Stimulated activated CD8-positive, alpha-beta memory T cell treated with anti-CD3 and anti-CD28 coated beads, Interleukin-7, amount 100 ng/mL, for 4 hours (primary cell): ENCODE data around the gene SNX30.

Source experiments
- DNase-seq, 2 donors: peaks; one replicate each; pipeline ENCODE4 v3.0.0-alpha.2; 2020; ENCODE audit warnings: low read depth in 2 of 2

The SNX30 gene

DNA sequence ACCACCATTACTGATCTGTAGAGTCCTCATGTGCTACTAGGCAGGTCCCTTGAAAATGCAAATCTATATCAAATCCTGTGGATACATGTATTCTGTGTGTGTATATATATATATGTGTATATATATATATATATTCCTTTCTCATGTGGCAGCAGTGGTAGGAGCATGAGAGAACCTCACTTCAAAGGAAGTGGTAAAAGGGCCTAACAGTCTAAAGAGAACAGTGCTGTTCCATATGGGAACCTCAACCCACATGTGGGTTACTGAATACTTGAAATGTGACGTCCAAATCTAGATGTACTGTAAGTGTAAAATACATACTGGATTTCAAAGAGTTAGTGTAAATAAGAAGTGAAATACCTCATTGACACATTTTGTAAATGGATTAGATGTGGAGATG, 134.8 kb downstream of the SNX30 start:
- DNase-seq: no peak

DNA sequence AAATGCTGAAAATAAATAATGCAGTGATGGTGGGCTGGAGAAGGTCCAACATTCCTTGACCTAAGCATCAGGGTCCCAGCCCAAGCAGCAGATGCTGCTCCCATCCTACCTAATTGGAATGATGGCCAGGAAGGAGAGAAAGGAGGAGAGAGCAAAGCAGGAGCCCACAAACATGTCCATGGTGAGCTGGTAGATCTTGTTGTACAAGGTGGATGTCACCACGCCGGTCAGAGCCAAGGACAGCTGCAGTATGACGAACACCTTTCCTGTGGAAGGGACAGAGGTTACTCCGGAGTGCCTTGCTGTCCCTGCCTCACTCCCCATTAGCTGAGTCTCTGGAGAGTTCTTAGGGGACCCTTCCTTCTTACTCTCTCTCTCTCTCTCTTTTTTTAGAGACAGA, 135.8 kb downstream of the SNX30 start:
- no peak for DNase-seq

DNA sequence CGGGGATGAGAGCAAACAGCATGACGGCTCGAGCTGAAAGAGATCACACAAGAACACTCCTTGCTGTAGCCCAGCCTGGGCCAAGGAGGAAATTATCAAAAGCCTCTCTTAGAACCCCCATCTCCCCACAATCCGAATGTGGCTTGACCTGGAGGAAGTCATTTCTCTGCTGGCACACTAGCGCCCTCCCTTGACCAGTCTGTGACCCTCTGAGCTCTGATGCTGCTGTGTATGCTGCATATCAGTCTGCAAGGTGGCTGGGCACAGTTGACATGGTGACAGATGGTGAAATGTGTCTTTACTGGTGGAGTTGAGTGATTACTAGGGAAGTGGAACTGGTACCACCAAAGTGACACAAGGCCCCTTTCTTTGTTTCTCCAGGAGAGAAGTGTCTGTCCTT, 136.8 kb downstream of the SNX30 start:
- DNase-seq: no peak

DNA sequence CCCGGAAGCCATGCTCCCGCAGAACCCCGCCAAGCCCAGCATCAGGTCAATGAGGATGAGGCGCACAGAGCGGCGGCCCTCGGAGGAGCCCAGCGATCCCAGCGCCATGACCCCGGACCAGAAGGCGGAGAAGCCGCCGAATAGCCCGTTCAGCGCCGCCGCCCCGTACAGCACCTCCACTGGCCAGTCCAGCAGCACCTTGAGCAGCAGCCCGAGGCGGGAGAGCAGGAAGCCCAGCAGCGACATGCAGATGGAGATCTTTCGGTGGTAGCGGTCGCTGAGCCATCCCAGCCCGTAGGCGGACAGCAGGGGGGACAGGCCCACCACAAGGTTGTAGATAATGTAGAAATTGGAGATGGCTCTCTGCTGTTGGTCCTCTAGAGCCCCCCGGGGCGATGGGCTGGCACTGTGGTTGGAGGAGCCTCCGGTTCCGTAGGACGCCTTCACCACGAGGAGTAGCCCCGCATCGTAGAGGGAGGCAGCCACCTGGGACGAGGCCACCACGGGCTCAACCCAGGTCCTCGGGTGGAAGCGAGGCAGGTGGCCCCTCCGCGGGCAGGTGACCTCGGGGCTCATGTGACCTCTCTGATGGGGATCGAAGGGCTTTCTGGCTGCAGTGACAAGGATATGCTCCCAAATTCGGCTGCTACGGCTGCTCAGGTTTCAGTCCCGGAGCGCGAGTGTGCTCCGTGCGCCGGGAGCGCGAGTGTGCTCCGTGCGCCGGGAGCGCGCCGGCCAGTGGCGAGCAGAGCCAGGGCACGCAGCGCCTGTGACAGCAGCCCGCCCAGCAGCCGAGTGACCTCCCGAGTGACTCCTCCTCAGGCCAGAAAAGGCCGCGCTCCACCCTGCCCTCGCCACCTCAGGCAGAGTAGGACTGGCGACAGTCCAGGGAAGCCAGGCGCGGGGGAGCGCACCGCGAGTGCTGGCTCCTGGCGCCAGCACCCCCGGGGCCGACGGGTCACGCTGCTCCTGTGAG, 139.8 kb downstream of the SNX30 start, which contains the start of gene SLC46A2:
Gene SLC46A2 (minus strand): TSS at position 771 of the 976 bp plus-strand sequence. CDS start 195 bp downstream, at position 576.
- DNase-seq: no peak

DNA sequence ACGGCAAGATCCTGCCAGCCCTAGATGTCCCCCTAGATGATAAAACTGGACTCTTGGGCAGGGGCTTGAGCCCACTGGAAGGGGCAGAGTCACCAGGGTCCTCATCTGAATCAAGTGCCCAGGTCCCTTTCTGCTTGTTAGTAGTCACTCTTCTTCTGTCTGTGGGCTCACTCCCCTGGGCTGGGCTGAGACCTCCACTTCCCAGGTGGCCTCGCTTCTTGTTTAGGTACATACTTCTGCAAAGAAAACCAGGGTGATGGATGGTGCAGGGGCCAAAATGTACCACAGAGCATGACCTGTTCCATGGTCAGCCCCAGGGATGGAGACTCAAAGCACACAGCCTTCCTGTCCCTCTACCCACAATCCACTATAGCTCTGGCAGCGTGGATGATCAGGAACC, 141.0 kb downstream of the SNX30 start:
- no peak for DNase-seq

DNA sequence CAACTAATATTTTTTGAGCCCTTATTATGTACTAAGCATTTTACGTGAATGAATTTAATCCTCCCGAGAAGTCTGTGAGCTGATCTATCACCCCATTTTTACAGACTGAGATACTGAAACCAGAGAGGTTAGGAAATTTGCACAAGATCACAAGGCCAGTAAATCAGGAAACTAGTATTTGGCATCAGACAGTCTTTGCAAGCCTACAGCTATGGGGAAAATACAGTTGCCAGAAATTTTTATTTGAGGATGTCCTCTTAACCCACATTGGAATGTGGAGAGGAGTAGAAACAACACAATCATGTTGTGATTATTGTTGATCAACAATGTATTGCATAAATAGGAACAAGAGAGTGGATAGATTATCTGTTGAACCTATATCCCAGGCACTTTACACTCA, 142.4 kb downstream of the SNX30 start:
- DNase-seq: no peak

DNA sequence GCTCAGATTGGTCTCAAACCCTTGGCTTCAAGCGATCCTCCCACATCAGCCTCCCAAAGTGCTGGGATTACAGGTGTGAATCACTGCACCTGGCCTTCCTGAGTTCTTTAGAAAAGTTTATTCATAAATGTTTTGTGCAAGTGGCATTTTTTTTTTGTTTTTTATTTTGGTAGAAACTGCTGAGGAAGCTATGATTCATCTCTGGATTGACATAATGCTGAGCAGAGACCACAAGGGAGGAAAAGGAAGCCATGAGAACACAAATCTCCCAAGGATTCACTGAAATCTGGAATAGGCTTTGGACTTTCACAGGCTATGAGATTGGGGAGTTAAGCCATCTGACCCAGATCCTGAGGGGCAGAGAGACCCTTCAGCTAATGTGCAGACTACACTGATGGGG, 143.5 kb downstream of the SNX30 start:
- DNase-seq: no peak

DNA sequence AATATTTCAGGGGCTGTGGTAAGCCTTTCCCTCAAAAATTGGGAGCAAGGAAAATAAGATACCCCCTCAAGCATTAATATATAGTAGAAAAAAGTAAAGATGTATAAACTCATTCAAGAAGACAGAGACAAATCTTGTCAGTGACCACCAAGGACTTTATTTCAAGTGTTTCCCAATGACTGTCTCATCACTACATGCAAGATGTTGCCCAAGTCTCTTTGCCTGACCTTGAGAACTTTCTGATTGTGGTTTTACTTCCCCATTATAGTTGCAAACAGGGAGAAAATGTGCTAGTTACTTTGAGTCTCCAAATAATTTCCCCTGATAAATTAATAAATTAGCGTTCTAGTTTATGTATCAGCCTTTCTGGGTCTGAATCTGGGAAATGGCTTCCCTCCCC, 144.1 kb downstream of the SNX30 start:
- no peak for DNase-seq

DNA sequence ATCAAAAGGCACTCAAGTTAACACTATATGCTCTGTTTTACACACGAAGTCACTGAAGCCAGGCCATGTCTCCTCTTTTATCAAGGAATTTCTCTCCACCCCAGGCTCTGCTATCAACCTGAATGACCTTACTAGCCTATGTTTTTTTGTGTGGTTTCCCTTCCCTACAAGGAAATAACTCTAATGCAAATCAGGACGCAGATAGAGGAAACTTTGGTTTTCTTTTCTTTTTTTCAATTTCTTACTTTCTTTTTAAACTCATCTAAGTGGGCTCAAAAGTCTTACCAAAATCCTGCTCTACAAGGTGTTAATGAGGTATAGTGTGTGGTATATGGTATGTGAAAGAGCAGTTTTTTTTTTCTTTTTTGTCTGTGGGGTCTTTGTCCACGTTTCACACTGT, 145.6 kb downstream of the SNX30 start:
- no peak for DNase-seq

DNA sequence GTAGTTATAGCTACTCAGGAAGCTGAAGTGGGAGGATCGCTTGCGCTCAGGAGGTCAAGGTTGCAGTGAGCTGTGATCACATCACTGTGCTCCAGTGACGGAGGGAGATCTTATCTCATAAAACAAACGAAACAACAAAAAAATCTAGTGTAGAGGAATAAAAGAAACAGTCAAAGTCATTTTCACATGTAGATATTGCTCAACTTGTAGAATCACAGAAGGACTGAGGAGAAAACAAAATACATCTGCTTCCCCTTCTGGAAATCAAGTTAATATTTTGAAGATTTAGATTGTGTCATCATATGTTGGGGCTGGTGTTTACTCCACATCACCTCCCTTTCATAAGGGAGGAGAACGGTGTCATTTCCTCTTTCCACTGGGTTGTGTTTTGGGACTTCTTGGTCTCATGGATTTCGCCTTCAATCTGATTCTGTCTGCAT, 148.3 kb downstream of the SNX30 start:
- no peak for DNase-seq

DNA sequence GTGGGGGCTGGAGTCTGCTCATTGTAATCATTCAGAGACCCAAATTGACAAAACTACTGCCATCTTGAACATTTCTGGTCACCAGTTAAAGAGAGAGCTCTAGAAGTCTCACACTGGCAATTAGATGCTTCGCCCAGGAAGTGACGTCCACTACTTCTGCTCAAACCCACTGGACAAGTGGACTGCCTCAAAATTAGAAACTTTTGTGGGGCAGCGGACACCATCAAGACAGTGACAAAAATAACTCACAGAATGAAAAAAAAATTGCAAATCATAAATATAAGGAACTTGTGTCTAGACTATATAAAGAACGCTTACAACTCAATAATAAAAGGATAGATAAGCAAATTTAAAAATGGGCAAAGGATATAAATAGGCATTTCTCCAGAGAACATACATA, 149.9 kb downstream of the SNX30 start:
- DNase-seq: no peak

DNA sequence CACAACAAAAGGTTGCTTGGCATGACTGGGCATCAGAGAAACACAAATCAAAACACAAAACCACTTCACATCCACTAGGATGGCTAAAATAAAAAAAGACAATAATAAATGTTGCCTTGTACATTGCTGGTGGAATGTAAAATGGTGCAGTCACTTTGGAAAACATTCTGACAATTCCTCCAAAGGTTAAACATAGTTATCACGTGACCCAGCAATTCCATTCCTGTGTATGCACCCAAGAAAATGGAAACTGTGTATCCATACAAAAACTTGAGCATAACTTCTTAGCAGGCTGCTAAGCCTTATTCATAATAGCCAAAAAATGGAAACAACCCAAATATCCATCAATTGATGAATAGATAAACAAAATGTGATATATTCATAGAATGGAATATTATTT, 150.3 kb downstream of the SNX30 start:
- no peak for DNase-seq

DNA sequence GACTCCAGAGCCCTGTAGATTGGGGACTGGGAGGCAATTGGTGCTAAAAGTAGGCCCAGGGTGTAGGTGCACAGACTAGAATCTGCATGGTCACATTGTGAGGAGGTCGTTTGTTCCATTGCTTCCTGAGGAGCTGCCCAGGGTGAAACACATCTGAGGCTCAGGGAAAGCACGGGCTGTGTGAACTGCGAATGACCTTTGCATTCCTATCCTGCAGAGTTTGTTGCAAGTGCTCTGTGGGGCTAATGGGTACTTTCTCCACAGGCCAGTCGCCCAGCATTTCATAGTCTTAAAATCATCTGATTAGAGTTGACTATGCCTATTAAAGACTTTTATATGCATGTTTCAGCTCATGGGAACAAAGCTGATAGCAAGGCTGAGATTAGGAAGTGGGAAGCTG, 154.5 kb downstream of the SNX30 start:
- DNase-seq: no peak

DNA sequence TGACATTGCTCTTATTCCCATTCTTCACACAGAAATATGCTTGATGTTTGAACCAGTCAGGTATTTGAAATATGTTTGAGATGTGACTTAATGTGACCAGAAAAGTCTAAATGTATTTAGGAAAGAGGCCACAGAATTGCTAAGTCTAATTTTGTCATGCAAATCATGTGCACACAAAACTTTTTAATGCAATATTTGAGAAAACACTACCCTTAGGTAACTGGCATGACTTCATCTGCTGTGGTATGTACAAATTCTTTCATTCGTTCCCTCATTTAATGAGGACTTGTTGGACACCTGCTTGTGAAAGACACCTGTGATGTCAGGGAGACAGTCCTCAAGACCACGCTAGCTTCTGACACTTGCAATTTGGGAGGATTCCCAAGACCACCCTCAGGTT, 161.2 kb downstream of the SNX30 start:
- DNase-seq: no peak

DNA sequence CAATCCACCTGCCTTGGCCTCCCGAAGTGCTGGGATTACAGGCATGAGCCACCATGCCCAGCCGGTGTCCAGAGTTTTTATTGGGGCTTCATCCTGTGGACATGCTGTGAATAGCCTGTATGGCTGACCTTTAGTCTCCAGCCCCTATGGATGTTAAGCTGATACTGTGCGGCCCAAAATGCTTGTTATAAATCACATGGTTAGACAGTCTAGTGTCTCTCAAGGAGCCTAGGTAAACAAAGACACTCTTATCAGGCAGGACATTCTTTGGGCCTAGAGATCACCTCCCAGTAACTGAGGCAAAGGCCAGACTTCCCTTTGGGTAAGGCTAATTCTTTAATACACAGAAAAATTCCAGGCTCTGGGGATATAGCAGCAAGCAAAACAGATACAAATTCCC, 162.1 kb downstream of the SNX30 start:
- DNase-seq: no peak

DNA sequence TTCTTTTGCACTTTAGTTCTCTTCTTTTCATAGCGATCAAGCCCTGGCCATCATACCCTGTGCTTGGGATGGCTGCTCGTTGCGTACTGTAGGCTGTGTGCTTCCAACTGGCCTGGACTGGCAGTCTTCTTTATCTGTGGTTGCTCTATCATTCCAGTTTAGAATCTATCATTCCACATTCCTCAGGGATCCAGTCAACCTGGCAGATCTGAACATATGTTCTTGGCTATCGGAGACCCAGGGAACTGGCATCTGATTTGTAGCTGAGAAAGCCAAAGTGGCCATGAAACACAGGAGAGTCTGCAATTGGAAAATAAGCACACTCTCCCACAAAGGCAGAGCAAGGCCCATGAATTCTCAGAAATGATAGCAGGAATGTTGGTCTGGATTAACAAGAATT, 162.8 kb downstream of the SNX30 start:
- no peak for DNase-seq

DNA sequence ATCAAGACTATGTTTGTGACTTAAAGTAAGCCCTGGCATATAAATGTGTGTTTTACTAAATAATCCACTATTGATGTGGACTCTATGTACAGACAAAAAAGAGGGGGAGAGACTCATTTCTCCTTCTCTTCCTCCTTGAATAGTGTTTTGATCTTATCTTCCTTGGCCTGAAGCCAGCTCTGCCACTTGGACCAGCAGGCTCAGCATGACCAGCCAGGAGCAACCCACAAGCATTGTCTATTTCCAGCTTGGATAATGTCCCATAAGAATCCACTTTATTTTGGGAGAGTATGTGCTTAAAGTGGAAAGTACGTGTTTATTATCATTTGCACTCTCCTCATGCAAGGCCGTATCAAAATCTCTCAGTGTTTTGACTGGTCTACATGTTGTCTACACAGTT, 164.0 kb downstream of the SNX30 start:
- DNase-seq: no peak

DNA sequence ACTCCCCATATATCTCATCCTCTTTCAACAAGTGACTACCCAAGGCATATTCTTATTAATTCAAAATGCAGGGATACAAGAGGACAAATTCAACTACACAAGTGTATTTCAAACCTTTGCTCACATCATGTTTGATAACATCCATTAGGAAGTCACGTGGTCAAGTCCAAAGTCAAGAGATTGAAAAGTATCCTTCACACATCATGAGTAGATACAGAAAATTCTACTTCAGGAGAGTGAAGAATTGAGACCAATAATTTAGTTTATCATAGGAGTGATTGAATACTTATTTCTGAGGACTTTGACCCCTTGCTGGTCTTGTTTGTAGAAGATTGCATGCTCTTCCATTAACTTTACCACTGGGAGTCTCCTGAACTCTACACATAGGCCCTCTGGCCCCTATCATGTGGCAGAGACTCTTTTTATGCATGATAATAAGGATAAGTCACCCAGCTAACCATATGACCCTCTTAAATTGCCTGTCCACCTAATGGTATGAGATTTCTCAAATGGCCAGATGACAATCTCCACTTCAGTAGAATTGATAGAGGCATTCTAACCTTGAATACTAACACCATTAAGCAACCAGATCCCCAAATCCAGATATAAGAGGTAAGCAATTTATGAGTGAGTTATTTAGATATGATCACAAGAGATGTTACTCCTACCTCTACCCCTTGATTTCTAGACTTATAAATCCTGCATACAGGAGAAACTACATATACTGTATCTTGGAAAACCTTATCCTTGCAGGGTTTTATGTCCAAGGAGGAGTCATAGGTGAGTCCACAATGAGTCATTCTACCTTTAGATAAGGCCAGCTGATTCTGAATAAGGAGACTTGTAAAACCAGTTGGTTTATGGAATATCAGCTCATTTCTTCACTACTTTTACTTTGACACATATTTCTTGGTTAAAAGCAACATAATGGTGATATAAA, 166.8 kb downstream of the SNX30 start:
- no peak for DNase-seq

DNA sequence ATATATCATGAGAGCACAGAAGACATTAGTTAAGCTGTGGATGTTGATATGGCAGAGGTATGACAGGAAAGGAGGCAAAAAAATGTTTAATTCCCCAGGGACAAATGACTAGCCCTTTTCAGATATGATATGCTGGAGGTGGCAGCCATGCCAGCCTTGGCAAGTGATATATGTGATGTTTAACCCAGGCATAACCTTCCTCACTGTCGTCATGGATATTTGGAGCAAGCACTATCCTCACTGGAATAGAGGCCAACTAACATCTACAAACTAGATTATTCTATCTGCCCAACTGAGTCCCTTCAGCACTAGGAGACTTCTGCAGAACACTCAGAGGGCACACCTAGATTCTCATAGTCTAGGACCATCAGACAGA, 167.4 kb downstream of the SNX30 start:
- no peak for DNase-seq

DNA sequence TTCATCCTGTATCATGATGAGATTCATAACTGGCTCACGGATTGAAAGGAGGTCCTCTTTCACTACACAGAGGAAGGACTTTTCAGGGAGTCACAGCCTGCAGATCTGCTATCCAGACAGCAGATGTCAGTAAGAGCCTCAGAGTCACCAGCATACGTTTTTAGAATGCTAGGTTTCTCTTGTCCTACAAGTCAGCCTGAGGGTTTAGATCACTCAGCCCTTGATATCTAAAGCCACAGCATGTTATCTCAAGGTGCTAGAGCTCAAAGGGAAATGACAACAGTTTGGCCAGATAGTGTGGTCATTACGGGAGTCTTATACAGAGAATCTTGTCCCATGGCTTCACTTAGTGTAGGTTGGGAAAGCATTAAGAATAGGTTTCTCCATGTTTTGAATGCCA, 171.0 kb downstream of the SNX30 start:
- DNase-seq: no peak
